OCI-M1 (cell line): ENCODE data around the gene HOXA6.
A peak's percentile ranks its signal among the peaks of the same experiment; 100 is the strongest.

Experiments
- DNase-seq: peaks from one replicate; lab custom pipeline; 2025; lab: John Stamatoyannopoulos, UW

HOXA6 gene

GRCh38 chr7:27161214-27161720 is 13.7 kb upstream of the HOXA6 start:
- peak; percentile 52 for DNase-seq

- peak; percentile 79 for DNase-seq
Measured at GRCh38 chr7:27160546-27161213, 13.1 kb upstream of the HOXA6 start.

GRCh38 chr7:27160145-27160545 is 12.6 kb upstream of the HOXA6 start:
- DNase-seq = no peak

- DNase-seq = no peak
Measured at GRCh38 chr7:27159266-27160144, 11.9 kb upstream of the HOXA6 start.

GRCh38 chr7:27158436-27159265 is 11.1 kb upstream of the HOXA6 start:
- no peak for DNase-seq

GRCh38 chr7:27157702-27158431 is 10.3 kb upstream of the HOXA6 start:
- DNase-seq = no peak

- DNase-seq = no peak
Measured at GRCh38 chr7:27156916-27157701, 9.5 kb upstream of the HOXA6 start.

GRCh38 chr7:27156508-27156898 is 8.9 kb upstream of the HOXA6 start, which contains the start of gene HOXA7:
Gene HOXA7, minus strand, starts transcription at chr7:27156675. Its CDS starts 130 bp downstream, at chr7:27156545.
- DNase-seq = no peak

GRCh38 chr7:27155816-27156507 is 8.4 kb upstream of the HOXA6 start:
- no peak for DNase-seq

GRCh38 chr7:27154901-27155815 is 7.6 kb upstream of the HOXA6 start:
- DNase-seq = no peak

- no peak for DNase-seq
Measured at GRCh38 chr7:27154369-27154768, 6.8 kb upstream of the HOXA6 start.

GRCh38 chr7:27153526-27153925 is 6.0 kb upstream of the HOXA6 start:
- DNase-seq = no peak

- DNase-seq = no peak
Measured at GRCh38 chr7:27152816-27153442, 5.4 kb upstream of the HOXA6 start.

- no peak for DNase-seq
Measured at GRCh38 chr7:27151931-27152815, 4.6 kb upstream of the HOXA6 start, which contains the start of gene HOXA3. Gene HOXA3, minus strand, starts transcription at chr7:27152583. Its CDS starts 41,943 bp downstream, at chr7:27110640.

GRCh38 chr7:27151341-27151930 is 3.9 kb upstream of the HOXA6 start:
- DNase-seq = no peak

- DNase-seq = peak; percentile 65
Measured at GRCh38 chr7:27150568-27151340, 3.2 kb upstream of the HOXA6 start.
